Measurements from ENCODE around the gene GDI2.

- TF ChIP-seq, protein P1, sequence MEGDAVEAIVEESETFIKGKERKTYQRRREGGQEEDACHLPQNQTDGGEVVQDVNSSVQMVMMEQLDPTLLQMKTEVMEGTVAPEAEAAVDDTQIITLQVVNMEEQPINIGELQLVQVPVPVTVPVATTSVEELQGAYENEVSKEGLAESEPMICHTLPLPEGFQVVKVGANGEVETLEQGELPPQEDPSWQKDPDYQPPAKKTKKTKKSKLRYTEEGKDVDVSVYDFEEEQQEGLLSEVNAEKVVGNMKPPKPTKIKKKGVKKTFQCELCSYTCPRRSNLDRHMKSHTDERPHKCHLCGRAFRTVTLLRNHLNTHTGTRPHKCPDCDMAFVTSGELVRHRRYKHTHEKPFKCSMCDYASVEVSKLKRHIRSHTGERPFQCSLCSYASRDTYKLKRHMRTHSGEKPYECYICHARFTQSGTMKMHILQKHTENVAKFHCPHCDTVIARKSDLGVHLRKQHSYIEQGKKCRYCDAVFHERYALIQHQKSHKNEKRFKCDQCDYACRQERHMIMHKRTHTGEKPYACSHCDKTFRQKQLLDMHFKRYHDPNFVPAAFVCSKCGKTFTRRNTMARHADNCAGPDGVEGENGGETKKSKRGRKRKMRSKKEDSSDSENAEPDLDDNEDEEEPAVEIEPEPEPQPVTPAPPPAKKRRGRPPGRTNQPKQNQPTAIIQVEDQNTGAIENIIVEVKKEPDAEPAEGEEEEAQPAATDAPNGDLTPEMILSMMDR (IDR thresholded peaks at IDR 0.05) = no peak
- TF ChIP-seq POLR2A (IDR thresholded peaks at IDR 0.05) = no peak
These were observed 4.3 kb upstream of the GDI2 start for GRCh38 chr10:5817322-5818047.

All from body of pancreas (tissue), 4 donors.